GM12878 (cell line): Measurements from ENCODE around the gene EPM2AIP1. TPM values are rescaled to one million over a fixed set of nuclear protein-coding genes. Genes with fewer than 3 reads are reported as not detected.

ENCODE experiments used
- ATAC-seq: fragments of 200-7000 bp; cut with Tn5 transposase; 3 replicates; pipeline ENCODE4 v1.9.1; 2020; ENCODE audit warnings: mild to moderate bottlenecking, moderate library complexity
- BruUV-seq: library from RNA; stranded (reverse); fragments of 400-500 nt; replicated peaks from 2 replicates; lab custom pipeline; 2021; lab: Mats Ljungman, UMichigan
- CTCF ChIA-PET: fragments of 300-600 bp; sonication (Branson Sonifier 250); formaldehyde crosslinking; extraction: SDS; loops from one replicate; lab custom pipeline; 2021; ENCODE audit warnings: inconsistent platforms; lab: Yijun Ruan, JAX
- POLR2A ChIA-PET: fragments of 350-600 bp; formaldehyde crosslinking; extraction: SDS; loops from one replicate; lab custom pipeline; 2021; ENCODE audit warnings: inconsistent platforms; lab: Charles Lee
- RAD21 ChIA-PET: fragments of 300-600 bp; sonication (Branson Sonifier 250); formaldehyde crosslinking; loops from one replicate; lab custom pipeline; 2023; ENCODE audit warnings: antibody characterized with exemption; ENCODE audit not compliant: unreplicated experiment; lab: Charles Lee
- SMC1A ChIA-PET: fragments of 300-600 bp; sonication (Branson Sonifier 250); formaldehyde crosslinking; loops from one replicate; lab custom pipeline; 2023; ENCODE audit not compliant: unreplicated experiment, uncharacterized antibody; lab: Charles Lee
- DNase-seq: peaks from one replicate; pipeline ENCODE4 v3.0.0-alpha.2; 2011; ENCODE audit warnings: low read depth, low spot score
- FAIRE-seq: peaks from 3 replicates; lab custom pipeline; 2011; peaks lifted over from hg19 to GRCh38; lab: Jason Lieb, UNC
- H2AFZ ChIP-seq: 2 replicates; pipeline ENCODE4 v1.6.0; 2011; ENCODE audit warnings: low read depth, low read length, control low read depth; ENCODE audit not compliant: control insufficient read depth
- H3K27ac ChIP-seq: 2 replicates; pipeline ENCODE4 v1.5.1; 2011; ENCODE audit warnings: control low read depth; ENCODE audit not compliant: control insufficient read depth, insufficient read depth
- H3K27me3 ChIP-seq, 2 experiments: replicated peaks in 1 of 2; 2 replicates each; pipeline versions ENCODE4 v1.6.0 to v1.6.1; 2011; ENCODE audit warnings: low read length in 1 of 2; ENCODE audit not compliant: control insufficient read depth in 2 of 2, insufficient read depth in 2 of 2
- H3K36me3 ChIP-seq, 2 experiments: 2 replicates each; pipeline ENCODE4 v1.5.1; 2011; ENCODE audit warnings: low read length in 1 of 2; ENCODE audit not compliant: control insufficient read depth in 2 of 2, insufficient read depth in 2 of 2
- H3K4me1 ChIP-seq: 2 replicates; pipeline ENCODE4 v1.6.1; 2011; ENCODE audit warnings: mild to moderate bottlenecking, low read length, moderate library complexity, mixed read lengths; ENCODE audit not compliant: control insufficient read depth, insufficient read depth
- H3K4me2 ChIP-seq: 2 replicates; pipeline ENCODE4 v1.6.0; 2011; ENCODE audit warnings: control low read depth; ENCODE audit not compliant: control insufficient read depth, insufficient read depth
- H3K4me3 ChIP-seq: fragments of 200-600 bp; sonication (generic); 2 replicates; pipeline ENCODE4 v1.5.1; 2016
- H3K79me2 ChIP-seq: 2 replicates; pipeline ENCODE4 v1.6.0; 2011; ENCODE audit warnings: low read length; ENCODE audit not compliant: control insufficient read depth, insufficient read depth
- H3K9ac ChIP-seq: 2 replicates; pipeline ENCODE4 v1.8.0; 2011; ENCODE audit warnings: low read length, control low read depth, mixed read lengths; ENCODE audit not compliant: control insufficient read depth, insufficient read depth
- H3K9me3 ChIP-seq: replicated peaks from 3 replicates; pipeline ENCODE4 v1.5.1; 2011; ENCODE audit warnings: mild to moderate bottlenecking, low read length; ENCODE audit not compliant: control insufficient read depth, insufficient read depth
- H4K20me1 ChIP-seq: 2 replicates; pipeline ENCODE4 v1.6.0; 2011; ENCODE audit not compliant: control insufficient read depth, insufficient read depth
- DPF2 ChIP-seq: fragments of 450-650 bp; IDR thresholded peaks from 2 replicates; pipeline ENCODE4 v1.6.1; 2017; ENCODE audit warnings: mild to moderate bottlenecking
- MXI1 ChIP-seq: fragments of 150-350 bp; IDR thresholded peaks from 2 replicates; pipeline ENCODE4 v1.6.1; 2011; ENCODE audit warnings: low read depth, mild to moderate bottlenecking, inconsistent platforms, low read length, improper control_type of control experiment
- NFIC ChIP-seq: IDR thresholded peaks from 2 replicates; pipeline ENCODE4 v1.6.1; 2012; ENCODE audit warnings: low read depth, mild to moderate bottlenecking, inconsistent platforms, low read length, moderate library complexity
- PAX5 ChIP-seq: IDR thresholded peaks from 2 replicates; pipeline ENCODE4 v1.6.1; 2011; ENCODE audit warnings: low read depth, low read length, borderline replicate concordance
- POLR2AphosphoS2 ChIP-seq: IDR thresholded peaks from 2 replicates; pipeline ENCODE4 v1.6.1; 2011; ENCODE audit warnings: low read depth, mild to moderate bottlenecking, low read length, improper control_type of control experiment, moderate library complexity
- SIN3A ChIP-seq: IDR thresholded peaks from 2 replicates; pipeline ENCODE4 v1.6.1; 2012; ENCODE audit warnings: low read depth, low read length, improper control_type of control experiment
- SUPT20H ChIP-seq: IDR thresholded peaks from 2 replicates; pipeline ENCODE4 v1.6.1; 2011; ENCODE audit warnings: low read depth, mild to moderate bottlenecking, low read length, moderate library complexity, borderline replicate concordance; ENCODE audit not compliant: control insufficient read depth
- WGBS: methylation state at CpG from one replicate; pipeline ENCODE4 v1.1.6; 2016; ENCODE audit warnings: low lambda C conversion rate; ENCODE audit not compliant: insufficient replicate concordance, insufficient coverage; ENCODE audit errors: missing lambda C conversion rate; 5-methylcytosine and 5-hydroxymethylcytosine counted together
- in situ Hi-C: fragments of 300-500 bp; cut with MboI; formaldehyde crosslinking; loops from 9 replicates; pipeline ENCODE4 v1.14.3; 2018; ENCODE audit warnings: mixed read lengths
- intact Hi-C: fragments of 100-400 bp; cut with micrococcal nuclease; formaldehyde crosslinking; loops from one replicate; pipeline ENCODE4 v1.14.2; 2022; ENCODE audit not compliant: unreplicated experiment
- polyA plus RNA-seq, 11 experiments: library from polyadenylated mRNA; depleted of rRNA in 4 of 11; unstranded in 6 of 11; stranded (reverse) in 5 of 11; fragments of >200 nt; fragmentation: Nextera tagmentation in 4 of 11; fragmentation: Illumina TruSeq in 1 of 11; extraction: Ambion mirVana in 4 of 11; extraction: Trizol in 1 of 11; gene quantifications; 1 replicate in 1 of 11; 2 replicates in 10 of 11; pipeline versions ENCODE4 v1.2.1 to v1.2.3, GENCODE V29; 2011 to 2016; ENCODE audit warnings: inconsistent platforms in 2 of 11, missing spikeins in 2 of 11, low read depth in 1 of 11
- total RNA-seq, 4 experiments: library from RNA; depleted of rRNA in 3 of 4; stranded (reverse); fragments of >200 nt in 3 of 4; fragmentation: Illumina TruSeq in 1 of 4; extraction: Trizol in 1 of 4; gene quantifications; 2 replicates each; pipeline versions ENCODE4 v1.2.1 to v1.2.3, GENCODE V29; 2013 to 2021
- TF ChIP-seq, protein P1 (sequence below): fragments of 450-650 bp; IDR thresholded peaks from 2 replicates; pipeline ENCODE4 v1.6.1; 2016; ENCODE audit warnings: mild to moderate bottlenecking
- TF ChIP-seq, protein P2 (sequence below): IDR thresholded peaks from 2 replicates; pipeline ENCODE4 v1.6.1; 2012; ENCODE audit warnings: low read length, inconsistent platforms

The EPM2AIP1 gene
- total and polyA plus RNA-seq, 10 of the 15 experiments (the other 5 are each of a cell fraction or from before 2014, with no cell fraction given), result 5.5 to 31.9 (median 21.8) TPM

DNA sequence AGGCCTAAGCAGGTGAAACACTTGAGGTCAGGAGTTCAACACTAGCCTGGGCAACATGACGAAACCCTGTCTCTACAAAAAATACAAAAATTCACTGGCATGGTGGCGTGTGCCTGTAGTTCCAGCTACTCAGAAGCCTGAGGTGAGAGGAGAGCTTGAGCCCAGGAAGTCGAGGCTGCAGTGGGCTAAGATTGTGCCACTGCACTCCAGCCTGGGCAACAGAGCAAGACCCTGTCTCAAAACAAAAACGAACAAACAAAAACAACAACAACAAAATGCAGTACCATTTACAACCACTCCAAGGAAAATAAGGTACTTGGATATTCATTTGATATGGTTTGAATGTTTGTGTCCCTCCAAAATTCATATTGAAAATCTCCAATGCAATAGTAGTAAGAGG lies 32.4 kb downstream of the EPM2AIP1 start (continued):
- no peak for TF ChIP-seq DPF2
- TF ChIP-seq, all 136 proteins: peak for 0

DNA sequence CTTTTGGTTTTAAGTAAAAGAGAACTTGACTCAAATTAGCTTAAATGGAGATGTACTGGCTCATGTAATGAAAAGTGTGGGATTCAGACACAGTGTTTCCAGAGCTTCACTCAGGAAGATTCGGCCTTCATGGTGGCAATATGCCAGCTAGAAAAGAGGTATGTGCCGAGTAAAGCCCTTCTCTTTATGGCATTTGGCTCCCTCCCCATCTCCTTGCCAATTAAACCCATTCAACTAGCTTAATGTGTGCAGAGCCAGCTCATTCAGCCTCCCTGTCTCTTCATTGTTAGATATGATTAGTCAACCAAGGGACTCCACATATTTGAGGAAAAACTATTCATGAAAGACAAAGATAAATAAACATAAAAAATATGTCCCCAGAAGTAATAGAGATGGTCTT lies 33.1 kb downstream of the EPM2AIP1 start:
- POLR2A ChIA-PET, result interaction anchor here (0.7 kb wide), 3 partner anchors 181 to 1098 kb away, joined by 5 to 6 read pairs (median 5); no protein-coding TSS in a partner anchor
- H3K4me2 ChIP-seq, result no peak overlapping the region
- FAIRE-seq (no peak), ATAC-seq (no peak), DNase-seq (no peak)
- TF ChIP-seq, protein P1, sequence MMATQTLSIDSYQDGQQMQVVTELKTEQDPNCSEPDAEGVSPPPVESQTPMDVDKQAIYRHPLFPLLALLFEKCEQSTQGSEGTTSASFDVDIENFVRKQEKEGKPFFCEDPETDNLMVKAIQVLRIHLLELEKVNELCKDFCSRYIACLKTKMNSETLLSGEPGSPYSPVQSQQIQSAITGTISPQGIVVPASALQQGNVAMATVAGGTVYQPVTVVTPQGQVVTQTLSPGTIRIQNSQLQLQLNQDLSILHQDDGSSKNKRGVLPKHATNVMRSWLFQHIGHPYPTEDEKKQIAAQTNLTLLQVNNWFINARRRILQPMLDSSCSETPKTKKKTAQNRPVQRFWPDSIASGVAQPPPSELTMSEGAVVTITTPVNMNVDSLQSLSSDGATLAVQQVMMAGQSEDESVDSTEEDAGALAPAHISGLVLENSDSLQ, result no peak
- TF ChIP-seq, protein P2, sequence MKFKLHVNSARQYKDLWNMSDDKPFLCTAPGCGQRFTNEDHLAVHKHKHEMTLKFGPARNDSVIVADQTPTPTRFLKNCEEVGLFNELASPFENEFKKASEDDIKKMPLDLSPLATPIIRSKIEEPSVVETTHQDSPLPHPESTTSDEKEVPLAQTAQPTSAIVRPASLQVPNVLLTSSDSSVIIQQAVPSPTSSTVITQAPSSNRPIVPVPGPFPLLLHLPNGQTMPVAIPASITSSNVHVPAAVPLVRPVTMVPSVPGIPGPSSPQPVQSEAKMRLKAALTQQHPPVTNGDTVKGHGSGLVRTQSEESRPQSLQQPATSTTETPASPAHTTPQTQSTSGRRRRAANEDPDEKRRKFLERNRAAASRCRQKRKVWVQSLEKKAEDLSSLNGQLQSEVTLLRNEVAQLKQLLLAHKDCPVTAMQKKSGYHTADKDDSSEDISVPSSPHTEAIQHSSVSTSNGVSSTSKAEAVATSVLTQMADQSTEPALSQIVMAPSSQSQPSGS, result no peak
- no peak for TF ChIP-seq SIN3A
- no peak for TF ChIP-seq MXI1
- no peak for TF ChIP-seq NFIC
- no peak for TF ChIP-seq PAX5
- no peak for TF ChIP-seq POLR2AphosphoS2
- no peak for TF ChIP-seq SUPT20H
- intact Hi-C loops, result loop anchor here (2.0 kb wide), 1 partner anchor 91 kb away; no protein-coding TSS in a partner anchor
- SMC1A ChIA-PET, result interaction anchor here (0.6 to 4.5 kb wide), 15 partner anchors 10 to 396 kb away, joined by 3 to 70 read pairs (median 18); no protein-coding TSS in a partner anchor
- in situ Hi-C loops, result loop anchor here (5.0 kb wide), 1 partner anchor 233 kb away; no protein-coding TSS in a partner anchor
- H2AFZ ChIP-seq, result no peak overlapping the region
- H3K36me3 ChIP-seq, result no peaks in the 10 kb centered on the region
- no peaks in the 10 kb centered on the region for H4K20me1 ChIP-seq
- no peaks in the 10 kb centered on the region for H3K9me3 ChIP-seq
- WGBS, result 38% methylated on average over 2 of the region's 2 CpGs
- H3K4me1 ChIP-seq, result no peaks in the 10 kb centered on the region
- H3K27me3 ChIP-seq, result no peaks in the 10 kb centered on the region
- H3K4me3 ChIP-seq, result no peak overlapping the region
- H3K9ac ChIP-seq, result no peak overlapping the region
- H3K79me2 ChIP-seq, result no peaks in the 10 kb centered on the region
- no peak overlapping the region for H3K27ac ChIP-seq
- RAD21 ChIA-PET, result interaction anchor here (0.6 to 4.9 kb wide), 11 partner anchors 10 to 369 kb away, joined by 3 to 83 read pairs (median 6); partner anchors contain the start of genes EPM2AIP1 and MLH1
- CTCF ChIA-PET, result interaction anchor here (0.6 to 5.4 kb wide), 22 partner anchors 10 to 299 kb away, joined by 3 to 116 read pairs (median 8); partner anchors contain the start of gene TRANK1
- no TSS peak for BruUV-seq
